Loucy (cell line): Measurements from ENCODE around the gene TRIB2.

Source experiments
- H2AFZ ChIP-seq: fragments of 200-600 bp; sonication (generic); 2 replicates; pipeline ENCODE4 v1.6.0; 2016; ENCODE audit warnings: antibody characterized with exemption, mild to moderate bottlenecking, low read length, moderate library complexity
- H3F3A ChIP-seq: fragments of 200-600 bp; 2 replicates; pipeline ENCODE4 v1.6.0; 2016; ENCODE audit warnings: antibody characterized with exemption, low read depth, mild to moderate bottlenecking
- H3K27me3 ChIP-seq: fragments of 200-600 bp; sonication (generic); 2 replicates; pipeline ENCODE4 v1.6.1; 2014; ENCODE audit warnings: low read length, mild to moderate bottlenecking; ENCODE audit not compliant: insufficient read depth, poor library complexity, severe bottlenecking
- H3K36me3 ChIP-seq: fragments of 200-600 bp; sonication (generic); 2 replicates; pipeline ENCODE4 v1.6.1; 2016; ENCODE audit warnings: low read length; ENCODE audit not compliant: insufficient read depth
- H3K4me1 ChIP-seq: fragments of 200-600 bp; sonication (generic); 2 replicates; pipeline ENCODE4 v1.5.1; 2014; ENCODE audit warnings: low read length, mild to moderate bottlenecking; ENCODE audit not compliant: insufficient read depth, poor library complexity, severe bottlenecking
- H3K4me2 ChIP-seq: fragments of 200-600 bp; sonication (generic); 2 replicates; pipeline ENCODE4 v1.6.0; 2014; ENCODE audit warnings: antibody characterized with exemption, low read length, low read depth, mild to moderate bottlenecking; ENCODE audit not compliant: poor library complexity, severe bottlenecking
- H3K4me3 ChIP-seq: fragments of 200-600 bp; sonication (generic); 2 replicates; pipeline ENCODE4 v1.5.1; 2014; ENCODE audit warnings: low read length, mild to moderate bottlenecking, mixed read lengths; ENCODE audit not compliant: poor library complexity, severe bottlenecking
- H3K79me2 ChIP-seq: fragments of 200-600 bp; sonication (generic); 2 replicates; pipeline ENCODE4 v1.6.1; 2014; ENCODE audit warnings: low read length; ENCODE audit not compliant: insufficient read depth
- H3K9ac ChIP-seq: fragments of 200-600 bp; sonication (generic); 2 replicates; pipeline ENCODE4 v1.6.0; 2014; ENCODE audit warnings: mild to moderate bottlenecking, low read depth, low read length, moderate library complexity; ENCODE audit not compliant: poor library complexity, severe bottlenecking
- H3K9me2 ChIP-seq: fragments of 200-600 bp; sonication (generic); replicated peaks from 2 replicates; pipeline ENCODE4 v1.6.1; 2016; ENCODE audit warnings: low read depth, low read length, mixed read lengths
- H3K9me3 ChIP-seq: fragments of 200-600 bp; sonication (generic); 2 replicates; pipeline ENCODE4 v1.6.1; 2014; ENCODE audit warnings: mild to moderate bottlenecking, antibody characterized with exemption, low read length, low read depth; ENCODE audit not compliant: insufficient read depth
- H4K20me1 ChIP-seq: fragments of 200-600 bp; sonication (generic); 2 replicates; pipeline ENCODE4 v1.6.0; 2014; ENCODE audit warnings: antibody characterized with exemption, low read length, mild to moderate bottlenecking; ENCODE audit not compliant: insufficient read depth, poor library complexity, severe bottlenecking
- CTCF ChIP-seq: fragments of 200-600 bp; sonication (generic); conservative IDR thresholded peaks from 2 replicates; pipeline ENCODE4 v1.5.1; 2014; ENCODE audit warnings: mild to moderate bottlenecking, antibody characterized with exemption, low read length
- EZH2phosphoT487 ChIP-seq: fragments of 200-600 bp; IDR thresholded peaks from 2 replicates; pipeline ENCODE4 v1.6.1; 2018; ENCODE audit warnings: antibody characterized with exemption, mild to moderate bottlenecking, moderate library complexity, borderline replicate concordance

The TRIB2 gene

GRCh38 chr2:12682017-12682416 lies 34.7 kb upstream of the TRIB2 start:
- Histone ChIP-seq H3K4me3 (no peak overlapping the region), H2AFZ (no peak overlapping the region), H3K79me2 (no peaks in the 10 kb centered on the region), H3K9me2 (no peaks in the 10 kb centered on the region), H3K27me3 (no peaks in the 10 kb centered on the region), H3K36me3 (no peaks in the 10 kb centered on the region), H3F3A (no peaks in the 10 kb centered on the region), H3K4me2 (no peak overlapping the region), H4K20me1 (no peaks in the 10 kb centered on the region), H3K4me1 (no peaks in the 10 kb centered on the region), H3K9me3 (no peaks in the 10 kb centered on the region), H3K9ac (no peak overlapping the region)
- TF ChIP-seq CTCF = no peak
- no peak for TF ChIP-seq EZH2phosphoT487

GRCh38 chr2:12683457-12684100 lies 33.2 kb upstream of the TRIB2 start:
- Histone ChIP-seq H3F3A (no peaks in the 10 kb centered on the region), H4K20me1 (no peaks in the 10 kb centered on the region), H3K4me1 (no peaks in the 10 kb centered on the region), H3K4me2 (no peak overlapping the region), H3K36me3 (no peaks in the 10 kb centered on the region), H3K27me3 (no peaks in the 10 kb centered on the region), H3K79me2 (no peaks in the 10 kb centered on the region), H3K9me3 (no peaks in the 10 kb centered on the region), H3K4me3 (no peak overlapping the region), H3K9ac (no peak overlapping the region), H2AFZ (no peak overlapping the region), H3K9me2 (no peaks in the 10 kb centered on the region)
- no peak for TF ChIP-seq EZH2phosphoT487
- no peak for TF ChIP-seq CTCF

GRCh38 chr2:12684471-12684936 lies 32.2 kb upstream of the TRIB2 start:
- no peaks in the 10 kb centered on the region for H3K4me1 ChIP-seq
- H3K9me3 ChIP-seq = no peaks in the 10 kb centered on the region
- H2AFZ ChIP-seq = no peak overlapping the region
- no peak overlapping the region for H3K4me2 ChIP-seq
- no peaks in the 10 kb centered on the region for H3F3A ChIP-seq
- H4K20me1 ChIP-seq = no peaks in the 10 kb centered on the region
- H3K4me3 ChIP-seq = no peak overlapping the region
- H3K79me2 ChIP-seq = no peaks in the 10 kb centered on the region
- H3K9me2 ChIP-seq = no peaks in the 10 kb centered on the region
- H3K27me3 ChIP-seq = no peaks in the 10 kb centered on the region
- TF ChIP-seq CTCF (no peak), EZH2phosphoT487 (no peak)
- H3K36me3 ChIP-seq = no peaks in the 10 kb centered on the region
- H3K9ac ChIP-seq = no peak overlapping the region
